K562 (cell line): ENCODE measurements around the gene RNASE13. TPM values are rescaled to one million over a fixed set of nuclear protein-coding genes. Genes with fewer than 3 reads are reported as not detected.

Experiments used
- ATAC-seq: fragments of 200-7000 bp; cut with Tn5 transposase; 3 replicates; pipeline ENCODE4 v1.9.1; 2020; ENCODE audit warnings: moderate library complexity
- BruUV-seq: library from RNA; stranded (reverse); fragments of 400-500 nt; replicated peaks from 2 replicates; lab custom pipeline; 2021; lab: Mats Ljungman, UMichigan
- CTCF ChIA-PET: fragments of 300-600 bp; formaldehyde crosslinking; extraction: SDS; loops from one replicate; lab custom pipeline; 2021; ENCODE audit warnings: low intra/inter-chr PET ratio; lab: Yijun Ruan, JAX
- POLR2A ChIA-PET: fragments of 300-600, 350-650 bp; sonication (Branson Sonifier 250); formaldehyde crosslinking; extraction: SDS; loops from one replicate; lab custom pipeline; 2021; ENCODE audit warnings: antibody characterized with exemption, inconsistent platforms; lab: Yijun Ruan, JAX
- DNase-seq, 4 experiments: peaks; one replicate each; pipeline versions ENCODE4 v3.0.0 to v3.0.0-alpha.2; 2011 to 2018; ENCODE audit warnings: low spot score in 3 of 4, mixed read lengths in 3 of 4; ENCODE audit errors: extremely low read depth in 1 of 4
- FAIRE-seq: peaks from 2 replicates; lab custom pipeline; 2011; peaks lifted over from hg19 to GRCh38; lab: Jason Lieb, UNC
- H2AFZ ChIP-seq: 2 replicates; pipeline ENCODE4 v1.6.0; 2011; ENCODE audit warnings: low read depth, low read length, control low read depth, inconsistent platforms
- H3K27ac ChIP-seq: fragments of 200-600 bp; 3 replicates; pipeline ENCODE4 v1.8.0; 2011; ENCODE audit warnings: low read depth, mild to moderate bottlenecking, control low read depth, inconsistent platforms, low read length, moderate library complexity, mixed read lengths; ENCODE audit errors: extremely low read depth
- H3K27me3 ChIP-seq, 2 experiments: fragments of 300-600 bp in 1 of 2; 2 replicates in 1 of 2; 3 replicates in 1 of 2; pipeline versions ENCODE4 v1.6.0 to v1.8.0; 2011; ENCODE audit warnings: inconsistent platforms in 2 of 2, low read length in 2 of 2, mild to moderate bottlenecking in 1 of 2, mixed read lengths in 1 of 2, moderate library complexity in 1 of 2; ENCODE audit not compliant: control insufficient read depth in 2 of 2, insufficient read depth in 2 of 2
- H3K36me3 ChIP-seq: fragments of 300-600 bp; 3 replicates; pipeline ENCODE4 v1.8.0; 2011; ENCODE audit warnings: mild to moderate bottlenecking, low read length, inconsistent platforms; ENCODE audit not compliant: control insufficient read depth, insufficient read depth
- H3K4me1 ChIP-seq, 2 experiments: fragments of 200-600 bp in 1 of 2; replicated peaks in 1 of 2; 2 replicates in 1 of 2; 3 replicates in 1 of 2; pipeline versions ENCODE4 v1.5.1 to v1.8.0; 2011; ENCODE audit warnings: inconsistent platforms in 2 of 2, low read length in 2 of 2, mild to moderate bottlenecking in 1 of 2, mixed read lengths in 1 of 2, moderate library complexity in 1 of 2; ENCODE audit not compliant: control insufficient read depth in 2 of 2, insufficient read depth in 2 of 2
- H3K4me2 ChIP-seq: 2 replicates; pipeline ENCODE4 v1.6.1; 2011; ENCODE audit warnings: low read length, control low read depth, inconsistent platforms, mixed read lengths; ENCODE audit not compliant: insufficient read depth
- H3K4me3 ChIP-seq: fragments of 200-600 bp; sonication (generic), shearing (Covaris generic); 2 replicates; pipeline ENCODE4 v1.5.1; 2016; ENCODE audit warnings: control low read depth, inconsistent platforms
- H3K79me2 ChIP-seq: fragments of 200-600 bp; 3 replicates; pipeline ENCODE4 v1.8.0; 2011; ENCODE audit warnings: low read length, inconsistent platforms; ENCODE audit not compliant: control insufficient read depth, insufficient read depth
- H3K9ac ChIP-seq, 2 experiments: 2 replicates each; pipeline versions ENCODE4 v1.6.0 to v1.6.1; 2011; ENCODE audit warnings: low read depth in 2 of 2, low read length in 2 of 2, control low read depth in 1 of 2, inconsistent platforms in 1 of 2, mild to moderate bottlenecking in 1 of 2, mixed read lengths in 1 of 2; ENCODE audit not compliant: insufficient read depth in 1 of 2
- H3K9me1 ChIP-seq: one replicate; pipeline ENCODE4 v1.6.0; 2011; ENCODE audit warnings: inconsistent platforms, mild to moderate bottlenecking, low read length, moderate library complexity; ENCODE audit not compliant: control insufficient read depth, insufficient read depth
- H3K9me3 ChIP-seq: replicated peaks from 2 replicates; pipeline ENCODE4 v1.5.1; 2011; ENCODE audit warnings: low read depth, low read length, inconsistent platforms; ENCODE audit not compliant: control insufficient read depth, insufficient read depth
- H4K20me1 ChIP-seq: replicated peaks from 2 replicates; pipeline ENCODE4 v1.6.1; 2011; ENCODE audit warnings: low read length, inconsistent platforms, mixed read lengths; ENCODE audit not compliant: control insufficient read depth, insufficient read depth
- CBX2 ChIP-seq: fragments of 200-600 bp; sonication (generic); IDR thresholded peaks from one replicate; pipeline ENCODE4 v1.6.1; 2012; ENCODE audit warnings: mild to moderate bottlenecking, low read length, inconsistent platforms; ENCODE audit not compliant: insufficient read depth, poor library complexity, severe bottlenecking
- ESRRA ChIP-seq: fragments of 450-650 bp; IDR thresholded peaks from 2 replicates; pipeline ENCODE4 v1.6.1; 2014; ENCODE audit warnings: low read depth, mild to moderate bottlenecking, moderate library complexity, borderline replicate concordance
- KLF10 ChIP-seq: fragments of 250-450 bp; sonication (Bioruptor Pico); IDR thresholded peaks from 2 replicates; pipeline ENCODE4 v1.6.1; 2021; ENCODE audit warnings: matching md5 sums
- NFIC ChIP-seq: fragments of 450-650 bp; IDR thresholded peaks from 2 replicates; pipeline ENCODE4 v1.6.1; 2017; ENCODE audit warnings: mild to moderate bottlenecking, inconsistent platforms
- NR2C1 ChIP-seq, 2 experiments: fragments of 450-650 bp; IDR thresholded peaks; 2 replicates each; pipeline ENCODE4 v1.6.1; 2017; ENCODE audit warnings: mild to moderate bottlenecking in 2 of 2, antibody characterized with exemption in 1 of 2, inconsistent platforms in 1 of 2, missing compliant biosample characterization in 1 of 2, missing genetic modification characterization in 1 of 2
- WGBS: fragments of 100-300 bp; shearing (Covaris generic); methylation state at CpG from one replicate; pipeline ENCODE4 v1.1.6; 2016; ENCODE audit warnings: low coverage, mixed read lengths; ENCODE audit not compliant: insufficient coverage; ENCODE audit errors: missing lambda C conversion rate; 5-methylcytosine and 5-hydroxymethylcytosine counted together
- in situ Hi-C: fragments of 300-500 bp; cut with MboI; formaldehyde crosslinking; loops from 4 replicates; pipeline ENCODE4 v1.15.0; 2018; ENCODE audit warnings: inconsistent platforms, mixed read lengths
- intact Hi-C: fragments of 100-400 bp; cut with micrococcal nuclease; formaldehyde crosslinking; loops from 2 replicates; pipeline ENCODE4 v1.14.2; 2022
- polyA plus RNA-seq, 8 experiments: library from polyadenylated mRNA; depleted of rRNA in 4 of 8; stranded (reverse) in 5 of 8; unstranded in 3 of 8; fragments of >200 nt; fragmentation: Nextera tagmentation in 2 of 8; fragmentation: Illumina TruSeq in 1 of 8; extraction: Ambion mirVana in 2 of 8; extraction: Trizol in 1 of 8; gene quantifications; 2 replicates each; pipeline versions ENCODE4 v1.2.1 to v1.2.3, GENCODE V29; 2011 to 2014; ENCODE audit warnings: inconsistent platforms in 1 of 8, missing spikeins in 1 of 8
- total RNA-seq, 7 experiments: library from RNA; depleted of rRNA in 6 of 7; stranded (reverse); fragments of >200 nt in 6 of 7; fragmentation: Illumina TruSeq in 2 of 7; extraction: Trizol in 2 of 7; gene quantifications; 2 replicates each; pipeline versions ENCODE4 v1.2.1 to v1.2.3, GENCODE V29; 2011 to 2021; ENCODE audit warnings: low replicate concordance in 1 of 7
- TF ChIP-seq, protein P1 (sequence below): sonication (generic); formaldehyde crosslinking; IDR thresholded peaks from 2 replicates; pipeline ENCODE4 v1.8.1; 2023; ENCODE audit warnings: missing genetic modification reagents, mild to moderate bottlenecking, borderline replicate concordance

Gene RNASE13
- total and polyA plus RNA-seq, 9 of the 15 experiments (the other 6 are each of a cell fraction or from before 2014, with no cell fraction given) = not detected

DNA sequence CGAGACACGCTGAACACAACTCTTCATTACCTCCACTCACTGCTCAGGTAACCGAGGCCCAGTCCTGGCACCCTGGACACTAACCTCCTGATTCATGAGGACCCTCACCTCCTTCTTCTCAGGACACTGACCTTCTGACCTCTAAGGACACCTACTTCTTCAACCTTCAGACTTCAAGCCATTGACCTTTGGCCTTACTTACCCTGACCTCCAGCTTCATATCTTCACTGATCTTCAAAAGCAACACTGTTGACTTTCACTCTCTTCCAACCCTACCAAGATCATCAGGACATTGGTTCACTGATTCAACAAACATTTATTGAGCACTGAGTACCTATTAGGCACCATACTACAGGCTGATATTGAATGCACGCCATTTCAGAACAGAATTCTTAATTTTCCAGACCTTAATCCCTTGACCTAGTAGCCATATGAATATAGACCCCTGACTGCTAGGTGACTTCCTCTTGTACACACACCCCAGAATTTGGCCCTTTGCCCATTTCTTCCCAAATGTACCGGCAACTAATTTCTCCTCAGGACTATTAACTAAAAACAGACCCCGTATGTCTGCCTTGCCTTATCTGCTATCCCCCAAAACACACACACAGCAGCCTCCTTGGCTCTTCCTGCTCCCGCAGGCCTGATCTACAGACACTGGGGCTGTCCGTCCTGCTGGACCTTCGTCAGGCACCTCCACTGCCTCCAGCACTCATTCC lies 41.3 kb upstream of the RNASE13 start:
- Histone ChIP-seq H3K9ac (no peak overlapping the region), H3K27me3 (no peaks in the 10 kb centered on the region), H3K4me3 (no peak overlapping the region), H2AFZ (no peak overlapping the region), H3K9me1 (no peaks in the 10 kb centered on the region)
- intact Hi-C loops = no loop called here
- FAIRE-seq = no peak
- WGBS = 48% methylated on average over 5 of the region's 9 CpGs
- ChIA-PET POLR2A (no interaction called here), CTCF (no interaction called here)
- TF ChIP-seq KLF10 = no peak
- peak; percentile 66; the same call in 1 of the 2 replicates for TF ChIP-seq ESRRA
- TF ChIP-seq CBX2 = no peak
- peak; percentile 51 for TF ChIP-seq NR2C1 (IDR thresholded peaks at IDR 0.05)
- TF ChIP-seq NR2C1 (tag; IDR thresholded peaks at IDR 0.05) = peak; percentile 49; the same call in 1 of the 2 replicates
- peak; percentile 64 for TF ChIP-seq NFIC
- TF ChIP-seq, protein P1, sequence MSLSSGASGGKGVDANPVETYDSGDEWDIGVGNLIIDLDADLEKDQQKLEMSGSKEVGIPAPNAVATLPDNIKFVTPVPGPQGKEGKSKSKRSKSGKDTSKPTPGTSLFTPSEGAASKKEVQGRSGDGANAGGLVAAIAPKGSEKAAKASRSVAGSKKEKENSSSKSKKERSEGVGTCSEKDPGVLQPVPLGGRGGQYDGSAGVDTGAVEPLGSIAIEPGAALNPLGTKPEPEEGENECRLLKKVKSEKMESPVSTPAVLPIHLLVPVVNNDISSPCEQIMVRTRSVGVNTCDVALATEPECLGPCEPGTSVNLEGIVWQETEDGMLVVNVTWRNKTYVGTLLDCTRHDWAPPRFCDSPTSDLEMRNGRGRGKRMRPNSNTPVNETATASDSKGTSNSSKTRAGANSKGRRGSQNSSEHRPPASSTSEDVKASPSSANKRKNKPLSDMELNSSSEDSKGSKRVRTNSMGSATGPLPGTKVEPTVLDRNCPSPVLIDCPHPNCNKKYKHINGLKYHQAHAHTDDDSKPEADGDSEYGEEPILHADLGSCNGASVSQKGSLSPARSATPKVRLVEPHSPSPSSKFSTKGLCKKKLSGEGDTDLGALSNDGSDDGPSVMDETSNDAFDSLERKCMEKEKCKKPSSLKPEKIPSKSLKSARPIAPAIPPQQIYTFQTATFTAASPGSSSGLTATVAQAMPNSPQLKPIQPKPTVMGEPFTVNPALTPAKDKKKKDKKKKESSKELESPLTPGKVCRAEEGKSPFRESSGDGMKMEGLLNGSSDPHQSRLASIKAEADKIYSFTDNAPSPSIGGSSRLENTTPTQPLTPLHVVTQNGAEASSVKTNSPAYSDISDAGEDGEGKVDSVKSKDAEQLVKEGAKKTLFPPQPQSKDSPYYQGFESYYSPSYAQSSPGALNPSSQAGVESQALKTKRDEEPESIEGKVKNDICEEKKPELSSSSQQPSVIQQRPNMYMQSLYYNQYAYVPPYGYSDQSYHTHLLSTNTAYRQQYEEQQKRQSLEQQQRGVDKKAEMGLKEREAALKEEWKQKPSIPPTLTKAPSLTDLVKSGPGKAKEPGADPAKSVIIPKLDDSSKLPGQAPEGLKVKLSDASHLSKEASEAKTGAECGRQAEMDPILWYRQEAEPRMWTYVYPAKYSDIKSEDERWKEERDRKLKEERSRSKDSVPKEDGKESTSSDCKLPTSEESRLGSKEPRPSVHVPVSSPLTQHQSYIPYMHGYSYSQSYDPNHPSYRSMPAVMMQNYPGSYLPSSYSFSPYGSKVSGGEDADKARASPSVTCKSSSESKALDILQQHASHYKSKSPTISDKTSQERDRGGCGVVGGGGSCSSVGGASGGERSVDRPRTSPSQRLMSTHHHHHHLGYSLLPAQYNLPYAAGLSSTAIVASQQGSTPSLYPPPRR (CRISPR knock-in tag) = no peak
- TF ChIP-seq, all 486 proteins: peak for 3
- DNase-seq = no peak
- no peak overlapping the region for H3K4me2 ChIP-seq
- peaks cover 0 to 18% of the 10 kb centered on the region in 2 experiments; a peak in 3 of 5 replicates for H3K4me1 ChIP-seq
- no peaks in the 10 kb centered on the region for H3K79me2 ChIP-seq
- no peaks in the 10 kb centered on the region for H3K36me3 ChIP-seq
- H4K20me1 ChIP-seq = no peaks in the 10 kb centered on the region
- ATAC-seq = no peak
- no peak overlapping the region for H3K27ac ChIP-seq
- in situ Hi-C loops = no loop called here
- H3K9me3 ChIP-seq = no peaks in the 10 kb centered on the region
- no TSS peak for BruUV-seq
